PC-9 (cell line): ENCODE measurements around the gene NEU1. TPM values are rescaled to one million over a fixed set of nuclear protein-coding genes. Genes with fewer than 3 reads are reported as not detected.
A peak's percentile ranks its signal among the peaks of the same experiment; 100 is the strongest.

Experiments used
- BruUV-seq: library from RNA; stranded (reverse); fragments of 400-500 nt; replicated peaks from 2 replicates; lab custom pipeline; 2021; lab: Mats Ljungman, UMichigan
- CTCF ChIA-PET: fragments of 300-600 bp; sonication (Branson Sonifier 250); formaldehyde crosslinking; loops from one replicate; lab custom pipeline; 2022; ENCODE audit warnings: antibody characterized with exemption; lab: Charles Lee
- POLR2A ChIA-PET: fragments of 300-600 bp; sonication (Branson Sonifier 250); formaldehyde crosslinking; loops from one replicate; lab custom pipeline; 2022; ENCODE audit warnings: antibody characterized with exemption; ENCODE audit not compliant: unreplicated experiment; lab: Charles Lee
- DNase-seq, 2 experiments: peaks; one replicate each; pipeline versions ENCODE4 v3.0.0 to v3.0.0-alpha.2; 2015 to 2022; ENCODE audit warnings: mixed read lengths in 1 of 2
- H2AFZ ChIP-seq: fragments of 200-600 bp; sonication (generic); 2 replicates; pipeline ENCODE4 v1.8.1; 2017; ENCODE audit warnings: antibody characterized with exemption
- H3F3A ChIP-seq: fragments of 200-600 bp; sonication (generic); 2 replicates; pipeline ENCODE4 v1.8.1; 2017; ENCODE audit warnings: antibody characterized with exemption, mild to moderate bottlenecking, low read depth; ENCODE audit not compliant: insufficient read depth
- H3K27ac ChIP-seq: fragments of 200-600 bp; sonication (generic); 2 replicates; pipeline ENCODE4 v1.6.1; 2016; ENCODE audit warnings: mixed run types
- H3K27me3 ChIP-seq: fragments of 200-600 bp; sonication (generic); 2 replicates; pipeline ENCODE4 v1.6.1; 2016; ENCODE audit warnings: low read depth, mixed run types; ENCODE audit not compliant: insufficient read depth
- H3K36me3 ChIP-seq: fragments of 200-600 bp; sonication (generic); 2 replicates; pipeline ENCODE4 v1.6.1; 2016; ENCODE audit warnings: low read depth, mixed run types
- H3K4me1 ChIP-seq: fragments of 200-600 bp; sonication (generic); replicated peaks from 2 replicates; pipeline ENCODE4 v1.6.1; 2016; ENCODE audit warnings: mixed run types; ENCODE audit not compliant: insufficient read depth
- H3K4me2 ChIP-seq: fragments of 200-600 bp; sonication (generic); 2 replicates; pipeline ENCODE4 v1.6.1; 2017; ENCODE audit warnings: mixed run types
- H3K4me3 ChIP-seq: fragments of 200-600 bp; sonication (generic); 2 replicates; pipeline ENCODE4 v1.6.1; 2016; ENCODE audit warnings: mixed run types
- H3K79me2 ChIP-seq: fragments of 200-600 bp; sonication (generic); 2 replicates; pipeline ENCODE4 v1.6.1; 2017; ENCODE audit warnings: low read depth, mixed run types
- H3K9me2 ChIP-seq: fragments of 200-600 bp; sonication (generic); 2 replicates; pipeline ENCODE4 v1.8.1; 2017; ENCODE audit warnings: mild to moderate bottlenecking; ENCODE audit not compliant: insufficient read depth
- H3K9me3 ChIP-seq: fragments of 200-600 bp; sonication (generic); 2 replicates; pipeline ENCODE4 v1.8.1; 2016; ENCODE audit warnings: low read depth; ENCODE audit not compliant: insufficient read depth
- H4K20me1 ChIP-seq: fragments of 200-600 bp; sonication (generic); 2 replicates; pipeline ENCODE4 v1.8.1; 2017; ENCODE audit not compliant: insufficient read depth
- CTCF ChIP-seq: fragments of 200-600 bp; sonication (generic); conservative IDR thresholded peaks from 2 replicates; pipeline ENCODE4 v1.6.1; 2017; ENCODE audit warnings: mixed run types, antibody characterized with exemption, mild to moderate bottlenecking, moderate library complexity
- EZH2 ChIP-seq: fragments of 200-600 bp; sonication (generic); IDR thresholded peaks from 2 replicates; pipeline ENCODE4 v1.8.0; 2017; ENCODE audit warnings: antibody characterized with exemption, low read depth
- intact Hi-C: fragments of 100-400 bp; cut with micrococcal nuclease; formaldehyde crosslinking; loops from one replicate; pipeline ENCODE4 v1.10.0; 2022; ENCODE audit not compliant: unreplicated experiment
- total RNA-seq: library from RNA; stranded (reverse); gene quantifications from 2 replicates; pipeline ENCODE4 v1.2.3, GENCODE V29; 2021

NEU1 gene
- total RNA-seq, 1 experiment from 2014 or later = 23.4 TPM

GRCh38 chr6:31889331-31889972 lies 26.8 kb upstream of the NEU1 start:
- TF ChIP-seq EZH2 = no peak
- TF ChIP-seq CTCF = no peak
- H3K79me2 ChIP-seq = no peaks in the 10 kb centered on the region
- no peaks in the 10 kb centered on the region for H3K4me1 ChIP-seq
- no peak overlapping the region for H3K4me3 ChIP-seq
- no peaks in the 10 kb centered on the region for H3F3A ChIP-seq
- no peak overlapping the region for H2AFZ ChIP-seq
- CTCF ChIA-PET = no interaction called here
- no peaks in the 10 kb centered on the region for H4K20me1 ChIP-seq
- intact Hi-C loops = no loop called here
- BruUV-seq = no TSS peak
- 0 out of 2 replicates have a peak, but pooled peaks cover 7% of the 10 kb centered on the region for H3K36me3 ChIP-seq
- no peak overlapping the region for H3K4me2 ChIP-seq
- POLR2A ChIA-PET = no interaction called here
- no peaks in the 10 kb centered on the region for H3K27me3 ChIP-seq
- no peaks in the 10 kb centered on the region for H3K9me3 ChIP-seq
- no peak overlapping the region for H3K27ac ChIP-seq
- no peak for DNase-seq
- H3K9me2 ChIP-seq = no peaks in the 10 kb centered on the region

GRCh38 chr6:31888276-31889258 lies 25.9 kb upstream of the NEU1 start:
- peak in 1 of 2 experiments; percentile 17 for DNase-seq
- H3K27me3 ChIP-seq = no peaks in the 10 kb centered on the region
- TF ChIP-seq CTCF (peak; percentile 89), EZH2 (no peak)
- TSS peak; percentile 33 for BruUV-seq
- intact Hi-C loops = no loop called here
- no peaks in the 10 kb centered on the region for H4K20me1 ChIP-seq
- H3K79me2 ChIP-seq = no peaks in the 10 kb centered on the region
- H3K9me3 ChIP-seq = no peaks in the 10 kb centered on the region
- H3K4me1 ChIP-seq = no peaks in the 10 kb centered on the region
- no peak overlapping the region for H2AFZ ChIP-seq
- no peak overlapping the region for H3K27ac ChIP-seq
- ChIA-PET CTCF (interaction anchor here (0.5 kb wide), 1 partner anchor 212 kb away, joined by 3 read pairs; no protein-coding TSS in a partner anchor), POLR2A (no interaction called here)
- H3K4me2 ChIP-seq = no peak overlapping the region
- no peak overlapping the region for H3K4me3 ChIP-seq
- no peaks in the 10 kb centered on the region for H3K9me2 ChIP-seq
- H3K36me3 ChIP-seq = 0 out of 2 replicates have a peak, but pooled peaks cover 6% of the 10 kb centered on the region
- no peaks in the 10 kb centered on the region for H3F3A ChIP-seq

DNA sequence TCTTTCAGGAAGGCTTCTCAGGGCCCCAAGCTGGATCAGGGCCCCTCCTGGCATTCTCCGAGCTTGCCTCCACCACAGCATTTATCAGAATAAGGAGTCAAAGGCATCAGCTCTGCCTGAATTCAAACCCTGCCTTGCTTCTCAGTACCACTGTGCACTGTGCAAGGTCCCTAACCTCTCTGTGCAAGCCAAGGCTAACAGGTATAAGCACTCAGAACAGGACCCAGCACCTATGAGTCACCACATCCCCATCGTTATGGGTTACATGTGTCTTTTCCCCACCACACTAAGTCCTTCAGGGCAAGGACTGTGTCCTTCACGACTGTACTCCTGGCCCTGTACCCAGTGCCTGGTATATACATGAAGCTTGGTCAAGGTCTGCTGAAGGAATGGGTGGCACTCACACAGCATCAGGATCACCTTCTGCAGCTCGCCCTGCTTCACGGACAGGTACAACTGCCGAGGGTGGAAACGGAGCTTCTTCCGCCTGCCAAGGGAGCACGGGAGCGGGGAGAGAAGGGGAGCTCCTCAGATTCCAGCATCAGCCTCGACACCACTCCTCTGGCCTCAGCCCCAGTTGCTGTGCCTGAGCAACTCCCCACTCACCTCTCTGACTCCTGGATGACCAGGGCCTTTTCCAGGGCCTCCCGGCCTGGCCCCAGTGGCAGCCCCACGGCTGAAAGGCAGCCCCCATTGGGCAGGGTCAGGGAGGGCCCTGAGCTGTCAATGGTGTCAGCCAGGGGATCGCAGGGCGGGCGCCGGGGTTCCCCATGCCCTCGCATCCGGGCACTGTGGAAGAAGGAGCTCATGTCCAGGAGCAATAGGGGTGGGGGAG lies 24.8 kb upstream of the NEU1 start:
- Histone ChIP-seq H3F3A (no peaks in the 10 kb centered on the region), H2AFZ (no peak overlapping the region), H4K20me1 (no peaks in the 10 kb centered on the region), H3K4me2 (no peak overlapping the region), H3K4me3 (no peak overlapping the region), H3K79me2 (no peaks in the 10 kb centered on the region), H3K27me3 (no peaks in the 10 kb centered on the region), H3K27ac (no peak overlapping the region), H3K9me2 (no peaks in the 10 kb centered on the region), H3K4me1 (no peaks in the 10 kb centered on the region), H3K9me3 (no peaks in the 10 kb centered on the region), H3K36me3 (peaks cover 5% of the 10 kb centered on the region; the same call in 1 of the 2 replicates)
- BruUV-seq = no TSS peak
- TF ChIP-seq CTCF (no peak), EZH2 (no peak)
- ChIA-PET CTCF (interaction anchor here (0.6 kb wide), 1 partner anchor 68 kb away, joined by 6 read pairs; no protein-coding TSS in a partner anchor), POLR2A (interaction anchor here (0.7 kb wide), 1 partner anchor 153 kb away, joined by 4 read pairs; no protein-coding TSS in a partner anchor)
- intact Hi-C loops = no loop called here
- no peak for DNase-seq
